Left colon (tissue), 2 donors: ENCODE data around the gene TMOD2. TPM values are rescaled to one million over a fixed set of nuclear protein-coding genes. Genes with fewer than 3 reads are reported as not detected.

Source experiments
- ATAC-seq: fragments of 200-7000 bp; cut with Tn5 transposase; one replicate; pipeline ENCODE4 v1.9.1; 2020; ENCODE audit warnings: mild to moderate bottlenecking, moderate library complexity
- DNase-seq, 2 donors: peaks; one replicate each; pipeline ENCODE4 v3.0.0-alpha.2; 2020
- intact Hi-C, 2 donors: fragments of 100-400 bp; cut with DNase I in 1 of 2; cut with micrococcal nuclease in 1 of 2; formaldehyde crosslinking; loops; one replicate each; pipeline versions ENCODE4 v1.11.2 to v1.14.0; 2022; cut with DNase I, micrococcal nuclease
- total RNA-seq, 2 donors: library from RNA; stranded (reverse); fragmentation: NEBNext Ultra II Directional; extraction: Animal tissue kit (Norgen Biotek cat#: 25700); gene quantifications; one replicate each; pipeline ENCODE4 v1.2.1, GENCODE V29; 2021
- donor health status: DM: no; HTN: no; CAD: no.
- donor health status: DM: yes; HTN: yes; CAD: no.

The TMOD2 gene
- total RNA-seq, 2 donors from 2014 or later: 3.0 to 7.5 TPM

DNA sequence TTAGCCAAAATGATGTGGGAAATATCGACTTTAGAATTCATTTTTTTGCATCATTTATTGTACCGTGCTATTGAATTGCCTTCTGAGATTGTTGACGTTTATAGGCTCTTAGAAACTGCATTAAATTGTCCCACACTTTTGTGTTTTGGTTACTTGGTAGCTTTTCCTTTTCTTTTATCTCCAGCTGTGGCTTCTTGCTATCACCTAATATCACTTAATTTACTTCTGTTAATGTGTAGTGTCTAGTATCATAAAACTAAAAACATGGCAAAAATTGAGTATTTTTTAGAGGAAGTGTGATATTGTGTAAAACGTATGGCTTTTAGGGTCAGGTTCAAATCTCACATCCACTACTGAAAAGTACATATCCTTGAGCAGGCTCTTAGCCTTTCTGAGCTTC is 89.3 kb downstream of the TMOD2 start:
- ATAC-seq (no peak), DNase-seq (no peak)
- intact Hi-C loops: no loop called here

DNA sequence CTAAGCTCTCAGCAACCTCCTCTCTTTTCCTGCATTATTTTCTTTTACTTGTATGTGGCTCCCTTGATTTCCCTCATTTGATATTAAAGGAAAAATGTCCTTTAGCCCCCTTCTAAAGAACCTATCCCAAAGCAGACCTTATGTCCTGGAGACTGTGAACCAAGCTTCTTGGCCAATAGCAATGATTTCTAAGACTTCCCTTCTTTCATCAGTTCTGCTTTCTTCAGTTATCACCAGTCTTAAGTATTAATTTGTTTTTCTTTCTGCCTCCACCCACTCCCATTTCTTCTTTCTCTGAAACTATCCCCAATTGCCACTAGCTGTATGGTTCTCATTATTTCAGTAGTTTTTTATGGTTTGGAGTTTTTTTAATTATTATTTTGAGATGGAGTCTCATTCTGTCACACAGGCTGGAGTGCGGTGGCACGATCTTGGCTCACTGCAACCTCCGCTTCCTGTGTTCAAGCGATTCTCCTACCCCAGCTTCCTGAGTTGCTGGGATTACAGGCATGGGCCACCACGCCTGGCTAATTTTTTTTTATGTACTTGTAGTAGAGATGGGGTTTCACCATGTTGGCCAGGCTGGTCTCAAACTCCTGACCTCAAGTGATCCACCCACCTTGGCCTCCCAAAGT is 90.1 kb downstream of the TMOD2 start:
- DNase-seq: no peak
- intact Hi-C loops: no loop called here
- no peak for ATAC-seq

DNA sequence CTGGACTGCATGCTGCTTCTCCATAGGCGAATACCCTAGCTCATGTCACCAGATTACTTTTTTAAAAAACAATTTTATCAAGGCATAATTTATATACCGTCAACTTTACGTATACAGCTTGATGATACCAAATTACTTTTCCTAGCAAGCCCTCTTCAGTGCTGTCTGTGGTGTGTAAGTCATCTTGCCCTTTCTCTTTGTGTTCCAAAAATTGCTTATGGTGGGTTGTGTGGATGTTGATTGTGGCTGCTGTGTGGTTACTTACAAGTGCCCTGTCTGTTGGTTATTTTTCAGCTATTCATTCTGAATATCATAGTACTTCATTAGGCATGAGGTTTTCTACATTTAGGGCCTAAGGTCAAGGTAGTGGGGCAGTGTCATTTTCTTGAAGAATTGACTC is 90.9 kb downstream of the TMOD2 start:
- intact Hi-C loops: no loop called here
- no peak for ATAC-seq

DNA sequence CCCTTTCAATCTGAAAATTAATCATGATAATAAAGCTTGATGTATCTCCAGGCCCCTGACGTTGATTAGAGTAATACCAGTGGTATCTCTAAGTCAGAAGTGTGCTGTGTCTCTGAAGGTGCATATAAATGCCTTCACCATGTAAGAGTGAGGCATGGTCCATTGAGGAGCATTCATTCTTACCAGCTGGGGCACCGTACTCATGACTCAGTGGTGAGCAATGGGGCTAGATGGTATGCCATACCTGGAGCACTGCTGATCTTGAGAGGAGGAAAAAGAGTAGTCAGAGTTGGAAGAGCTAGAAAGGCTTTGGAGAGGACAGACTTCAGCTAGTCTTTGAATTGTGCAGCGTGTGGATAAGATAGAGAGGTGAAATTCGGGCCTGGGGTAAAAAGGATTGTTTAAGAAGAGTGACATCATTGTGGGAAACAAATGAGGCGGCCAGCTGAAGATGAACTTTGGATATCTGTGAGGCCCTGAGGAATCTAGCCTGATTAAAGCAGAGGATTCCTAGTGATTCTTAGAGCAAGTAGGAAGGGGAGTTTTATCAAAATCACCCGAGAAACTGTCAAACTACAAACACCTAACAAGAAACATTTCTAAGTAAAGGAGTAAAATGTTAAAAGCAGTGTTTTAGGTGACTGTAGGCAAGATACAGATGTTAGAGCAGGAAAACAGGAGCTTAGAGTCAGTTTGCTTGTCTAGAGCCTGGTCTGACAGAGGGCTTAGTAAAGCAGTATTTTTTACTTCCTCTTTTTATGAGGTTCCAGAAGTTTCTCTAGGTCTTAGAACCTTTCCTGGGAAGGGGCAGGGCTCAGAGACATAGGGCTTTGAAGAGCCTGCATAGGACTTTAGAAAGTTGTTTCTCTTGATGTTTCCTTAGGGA is 91.7 kb downstream of the TMOD2 start:
- peak; percentile 71 for ATAC-seq
- intact Hi-C loops: no loop called here
- no peak for DNase-seq

More for the DNA sequence above, 90.9 kb downstream of the TMOD2 start:
- no peak for DNase-seq

DNA sequence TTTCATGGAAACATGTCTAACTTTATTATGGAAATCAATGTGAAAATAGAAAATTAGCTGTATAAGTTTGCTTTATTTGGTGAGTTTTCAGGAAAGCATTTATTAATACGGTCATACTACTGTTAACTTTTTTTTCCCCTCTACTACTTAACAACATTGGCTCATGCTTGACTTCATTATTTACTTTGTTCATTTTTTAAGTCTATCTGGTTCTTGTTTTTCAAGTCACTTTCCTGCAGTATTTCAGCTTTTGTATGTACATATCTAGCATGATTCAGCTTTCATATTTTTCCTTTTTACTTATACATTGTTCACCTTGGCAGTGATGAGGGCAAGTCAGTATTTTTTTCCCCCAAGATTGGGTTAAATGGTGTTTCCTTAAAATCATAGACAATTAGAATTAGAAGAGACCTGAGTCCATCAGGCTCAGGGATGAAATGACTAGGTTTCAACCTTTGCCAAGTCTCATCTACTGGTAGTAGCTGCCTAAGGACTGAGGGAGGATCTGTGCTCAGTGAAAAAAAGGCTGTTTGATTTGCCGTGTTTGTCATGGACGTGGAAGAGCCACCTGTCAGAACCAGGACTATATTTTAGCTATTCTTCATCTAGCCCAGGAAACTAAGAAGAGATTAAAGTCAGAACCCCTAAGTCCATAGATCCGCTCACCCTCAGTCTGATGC is 93.5 kb downstream of the TMOD2 start:
- ATAC-seq (no peak), DNase-seq (no peak)
- intact Hi-C loops: no loop called here

DNA sequence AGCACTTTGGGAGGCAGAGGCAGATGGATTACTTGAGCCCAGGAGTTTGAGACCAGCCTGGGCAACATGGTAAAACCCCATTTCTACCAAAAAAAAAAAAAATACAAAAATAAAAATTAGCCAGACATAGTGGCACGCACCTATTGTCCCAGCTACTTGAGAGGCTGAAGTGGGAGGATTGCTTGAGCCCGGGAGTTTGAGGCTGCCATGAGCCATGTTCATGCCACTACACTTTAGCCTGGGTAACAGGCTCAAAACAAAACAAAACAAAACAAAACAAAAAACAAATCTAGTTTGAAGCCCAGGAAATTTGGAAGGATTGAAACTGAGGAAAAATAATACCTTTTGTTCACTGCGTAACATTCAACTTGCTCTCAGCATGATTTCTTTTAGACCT is 94.7 kb downstream of the TMOD2 start:
- intact Hi-C loops: no loop called here
- DNase-seq: no peak
- ATAC-seq: no peak

DNA sequence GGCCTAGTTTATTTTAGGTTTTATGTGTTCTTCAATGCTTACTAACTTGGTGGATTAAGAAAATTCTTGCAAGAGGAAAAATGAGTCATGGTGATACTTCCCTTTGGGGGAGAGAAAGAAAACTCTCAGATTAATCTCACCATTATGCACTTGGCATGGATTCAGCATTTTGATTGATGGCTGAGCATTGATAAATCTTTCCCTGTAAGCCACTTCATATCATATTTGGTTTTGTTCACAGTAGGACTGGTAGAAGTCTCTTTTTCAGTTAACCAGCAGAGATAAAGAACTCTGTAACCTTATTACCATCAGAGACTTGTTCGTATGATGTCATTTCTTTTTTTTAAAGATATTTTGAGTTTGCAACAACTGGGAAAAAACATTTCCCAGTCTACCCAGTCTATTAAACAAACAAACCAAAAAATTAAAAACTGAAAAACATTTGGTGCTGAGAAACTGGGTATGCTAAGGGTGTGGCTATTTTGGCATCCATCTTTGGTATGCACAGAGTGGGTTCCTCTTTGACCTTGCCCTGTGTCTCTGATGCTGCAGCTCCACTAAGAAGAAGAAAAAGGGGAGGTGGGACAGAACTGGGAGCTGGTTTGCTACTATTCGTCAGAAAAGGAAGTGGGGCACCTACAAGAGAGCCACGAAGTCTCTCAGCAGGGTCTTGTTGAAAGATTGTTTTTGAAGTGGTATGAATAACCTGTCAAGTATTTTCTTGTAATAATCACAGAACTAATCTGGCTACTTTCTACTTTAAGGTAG is 95.2 kb downstream of the TMOD2 start:
- ATAC-seq: no peak
- no peak for DNase-seq
- intact Hi-C loops: no loop called here

DNA sequence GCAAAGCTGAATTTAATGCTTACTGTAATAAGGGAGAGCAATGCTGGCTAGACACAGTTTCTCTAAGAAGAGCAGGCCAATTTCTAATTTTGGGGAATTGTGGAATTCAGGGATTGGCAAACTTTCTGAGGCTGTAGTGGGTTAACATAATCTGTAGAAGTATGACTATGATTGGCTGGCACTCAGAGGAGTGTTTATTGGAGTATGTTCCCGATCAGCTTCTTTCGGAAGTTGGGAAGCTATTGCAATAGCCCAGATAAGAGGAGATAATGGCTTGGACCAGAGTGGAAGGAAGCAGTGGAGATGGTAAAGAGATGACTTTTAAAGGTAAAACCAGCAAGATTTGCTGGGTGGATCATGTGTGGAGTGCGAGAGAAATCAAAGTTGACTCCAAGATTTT is 97.4 kb downstream of the TMOD2 start:
- ATAC-seq: no peak
- intact Hi-C loops: no loop called here
- no peak for DNase-seq

DNA sequence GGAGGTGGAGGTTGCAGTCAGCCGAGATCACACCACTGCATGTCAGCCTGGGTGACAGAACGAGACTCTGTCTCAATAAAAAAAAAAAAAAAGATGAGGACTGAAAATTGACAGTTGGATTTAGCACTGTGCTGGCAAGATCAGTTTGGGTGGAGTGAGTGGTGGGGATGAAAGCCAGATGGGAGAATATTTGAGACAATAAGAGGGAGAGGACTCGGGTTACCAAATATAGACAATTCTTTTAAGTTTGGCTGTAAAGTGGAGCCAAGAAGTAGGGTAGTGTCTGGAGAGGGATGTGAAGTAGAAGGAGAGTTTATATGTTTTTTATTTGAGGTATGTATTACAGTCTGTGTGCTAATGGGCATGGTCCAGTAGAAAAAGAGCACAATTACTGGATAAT is 98.5 kb downstream of the TMOD2 start:
- ATAC-seq: no peak
- no peak for DNase-seq
- intact Hi-C loops: no loop called here

DNA sequence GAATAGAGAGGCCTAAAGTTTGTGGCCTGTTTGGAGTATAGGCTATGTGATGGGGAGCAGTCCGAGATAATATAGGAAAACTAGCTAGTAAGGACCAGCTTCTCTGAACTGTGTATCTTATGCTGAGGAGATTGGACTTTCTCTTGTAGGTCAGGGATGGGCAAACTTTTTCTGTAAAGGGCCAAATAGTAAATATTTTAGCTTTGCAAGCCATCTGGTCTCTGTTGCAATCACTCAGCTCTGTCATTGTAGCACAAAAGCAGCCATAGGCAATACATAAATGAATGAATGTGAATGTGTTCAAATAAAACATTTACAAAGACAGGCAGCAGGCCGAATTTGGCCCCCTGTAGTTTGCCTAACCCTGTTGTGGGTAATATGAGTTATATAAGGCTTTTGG is 102.6 kb downstream of the TMOD2 start:
- ATAC-seq (no peak), DNase-seq (no peak)
- intact Hi-C loops: no loop called here

DNA sequence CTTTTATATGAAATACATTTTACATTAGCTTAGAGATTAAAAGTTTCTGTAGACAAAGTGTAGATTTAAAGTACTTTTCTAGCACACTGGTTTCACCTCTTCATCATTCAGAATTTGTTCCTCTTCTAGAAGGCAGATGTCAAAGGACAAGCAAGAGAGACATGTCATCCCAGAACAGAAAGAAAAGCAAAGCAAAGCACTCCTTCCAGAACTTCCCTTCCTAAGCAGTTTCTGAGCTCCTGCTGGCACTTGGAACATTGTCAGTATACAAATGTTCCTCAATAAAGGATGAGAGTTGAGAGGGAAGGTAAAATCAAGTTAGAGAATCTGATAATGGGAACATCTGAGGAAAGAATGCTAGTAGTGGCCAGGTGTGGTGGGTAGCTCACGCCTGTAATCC is 104.2 kb downstream of the TMOD2 start:
- intact Hi-C loops: no loop called here
- DNase-seq (no peak), ATAC-seq (no peak)

DNA sequence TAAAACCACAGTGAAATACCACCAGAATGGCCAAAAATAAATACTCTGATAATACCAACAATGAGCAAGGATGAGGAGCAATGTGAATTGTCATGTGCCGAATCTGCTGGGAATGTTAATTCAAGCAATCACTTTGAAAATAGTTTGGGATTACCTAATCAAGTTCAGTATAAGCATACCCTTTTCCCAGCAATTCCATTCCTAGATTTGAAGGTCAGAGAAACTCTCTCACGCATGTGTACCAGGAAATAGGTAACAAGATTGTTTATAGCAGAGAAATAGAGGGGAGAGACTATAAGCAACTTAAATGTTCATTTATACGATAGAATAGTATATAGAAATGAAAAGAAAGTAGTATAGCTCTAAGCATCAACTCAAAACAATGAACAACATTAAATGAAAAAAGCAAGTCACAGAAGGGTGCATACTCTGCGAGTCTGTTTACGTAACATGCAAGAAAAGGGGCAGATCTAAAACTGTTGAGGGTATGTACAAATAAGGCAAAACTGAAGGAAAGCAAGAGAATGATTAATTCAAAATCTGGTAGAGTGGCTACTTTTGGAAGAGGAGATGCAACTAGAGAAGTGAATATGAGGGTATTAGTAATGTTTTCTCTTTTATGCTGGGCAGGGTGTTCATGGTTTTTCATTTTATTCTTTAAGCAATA is 105.5 kb downstream of the TMOD2 start:
- DNase-seq: no peak
- no peak for ATAC-seq
- intact Hi-C loops: no loop called here

DNA sequence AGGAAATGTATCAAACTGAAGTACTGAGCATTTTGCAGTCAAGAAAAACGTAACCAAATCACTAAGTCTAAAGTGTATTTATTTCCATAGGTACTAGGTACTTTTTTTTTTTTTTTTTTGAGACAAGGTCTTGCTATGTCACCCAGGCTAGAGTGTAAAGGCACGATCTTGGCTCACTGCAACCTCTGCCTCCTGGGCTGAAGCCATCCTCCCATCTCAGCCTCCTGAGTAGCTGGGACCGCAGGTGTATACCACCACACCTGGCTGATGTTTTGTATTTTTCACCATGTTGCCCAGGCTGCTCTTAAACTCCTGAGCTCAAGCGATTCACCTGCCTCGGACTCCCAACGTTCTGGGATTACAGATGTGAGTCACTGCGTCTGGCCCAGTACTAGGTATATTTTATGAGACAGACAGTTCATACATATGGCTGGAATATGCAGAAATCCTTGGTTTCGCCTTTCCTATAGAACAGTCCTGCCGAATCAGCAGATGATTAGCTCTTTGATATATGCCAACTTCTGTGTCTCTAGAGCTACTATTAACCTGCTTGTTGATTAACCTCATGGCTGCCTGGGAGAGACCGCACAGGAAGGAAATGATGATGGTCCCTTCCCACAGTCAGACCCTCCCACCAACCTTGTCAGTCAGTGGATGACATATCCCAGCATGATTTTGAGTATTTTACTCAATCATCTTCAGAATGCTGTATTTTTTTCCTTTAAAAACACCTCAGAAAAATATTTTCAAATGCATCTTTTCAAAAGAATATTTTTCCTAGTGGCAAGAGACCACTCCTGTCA is 110.4 kb downstream of the TMOD2 start:
- DNase-seq (no peak), ATAC-seq (no peak)
- intact Hi-C loops: no loop called here

DNA sequence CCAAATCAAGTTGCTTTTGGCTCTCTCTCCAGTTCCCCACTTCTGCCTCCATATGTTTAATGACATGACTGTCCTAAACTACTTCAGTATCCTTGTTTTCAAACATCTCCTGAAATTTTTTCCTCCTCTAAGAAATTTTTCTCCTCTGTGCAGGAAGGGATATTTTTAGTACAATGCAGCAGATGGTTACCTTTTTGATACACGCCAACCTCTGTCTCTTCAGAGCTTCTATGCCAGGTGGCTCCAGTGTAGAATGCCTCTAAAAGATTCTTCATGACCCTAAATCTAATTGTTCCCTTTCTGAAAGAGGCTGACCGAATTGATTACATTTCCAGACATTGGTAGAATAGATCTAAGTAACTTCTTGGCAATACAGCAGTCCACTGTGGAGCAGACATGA is 111.7 kb downstream of the TMOD2 start:
- intact Hi-C loops: no loop called here
- no peak for ATAC-seq
- no peak for DNase-seq

DNA sequence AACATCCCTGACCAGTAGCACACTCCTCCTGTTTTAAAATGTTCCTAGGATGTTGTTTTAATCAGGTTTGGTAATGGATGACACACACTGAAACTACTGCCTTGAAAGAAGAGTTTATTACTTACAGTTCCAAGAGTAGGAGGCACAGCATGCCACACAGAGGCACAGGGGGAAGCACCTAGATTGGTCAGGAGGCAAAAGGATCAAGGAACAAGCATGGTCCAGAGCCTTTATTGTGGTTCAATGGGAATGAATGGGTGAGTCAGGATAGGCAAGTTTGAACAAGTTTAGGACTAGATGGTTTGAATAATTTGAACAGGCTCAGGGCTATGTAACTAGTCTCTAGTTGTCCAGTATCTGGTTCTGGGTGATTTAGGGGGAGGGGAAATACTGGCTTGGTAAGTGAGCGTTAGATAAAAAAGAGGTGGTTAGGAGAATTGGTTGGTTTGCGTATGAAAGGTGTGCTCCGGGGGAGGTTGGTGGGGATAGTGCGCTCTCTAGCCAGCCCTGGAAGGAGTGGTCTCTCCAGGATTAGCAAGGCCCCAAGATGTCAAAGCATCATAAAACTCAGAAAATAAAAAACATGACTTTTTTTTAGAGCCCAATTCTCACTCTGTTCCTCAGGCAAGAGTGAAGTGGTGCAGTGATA is 113.1 kb downstream of the TMOD2 start:
- ATAC-seq (no peak), DNase-seq (no peak)
- intact Hi-C loops: no loop called here

DNA sequence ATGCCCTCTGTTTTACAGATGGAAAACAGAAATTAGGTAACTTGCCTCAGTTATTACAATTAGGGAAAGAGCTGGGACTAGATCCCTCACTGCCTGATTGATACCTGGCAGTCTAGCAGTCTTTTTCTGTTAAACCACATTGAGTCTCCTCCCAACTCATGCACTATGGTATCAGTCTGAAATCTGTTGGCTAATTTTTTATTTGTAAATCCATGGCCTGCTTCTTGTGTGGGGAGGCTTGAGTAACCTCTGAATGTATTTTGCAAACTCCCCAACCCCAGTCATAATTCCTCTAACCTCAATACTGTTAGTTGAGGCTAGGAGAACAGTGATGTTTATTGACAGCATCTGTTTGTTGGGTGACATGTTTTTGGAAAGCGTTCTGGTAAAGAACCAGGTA is 113.9 kb downstream of the TMOD2 start:
- DNase-seq: no peak
- intact Hi-C loops: no loop called here
- no peak for ATAC-seq
